Measurements from ENCODE around the gene AKIRIN2. TPM values are rescaled to one million over a fixed set of nuclear protein-coding genes. Genes with fewer than 3 reads are reported as not detected.

Gene AKIRIN2
- total and polyA plus RNA-seq, 2 donors (not counting 3 experiments of a cell fraction or from before 2014, with no cell fraction given) = 19.0 to 46.4 TPM

- DNase-seq (ENCODE audit: low read depth, low spot score) (no peak), FAIRE-seq (no peak)
- ChIA-PET POLR2A (no interaction called here), CTCF (interaction anchor here (0.7 kb wide), 1 partner anchor 22 kb away, joined by 3 read pairs; no protein-coding TSS in a partner anchor)
- H4K20me1 ChIP-seq (replicated peaks; ENCODE audit: control insufficient read depth, extremely low read depth, insufficient read depth, low read length) = no peaks in the 10 kb centered on the region
- H3K4me3 ChIP-seq (replicated peaks in 1 of 3; ENCODE audit: insufficient read depth in 1 of 3, low read depth in 1 of 3, low read length in 3 of 3) = no peak overlapping the region
- H3K4me1 ChIP-seq (ENCODE audit: control insufficient read depth, extremely low read depth, insufficient read depth, low read length) = peaks cover 4% of the 10 kb centered on the region
- no peaks in the 10 kb centered on the region for H3K79me2 ChIP-seq (ENCODE audit: control insufficient read depth, insufficient read depth, low read length)
- no peak overlapping the region for H3K9ac ChIP-seq (replicated peaks; ENCODE audit: extremely low read depth, insufficient read depth, low read length)
- intact Hi-C loops (cut with micrococcal nuclease) (no loop called here), dilution Hi-C loops (cut with MboI; ENCODE audit: extremely low pct_ligation_motif_present, low sequenced_read_pairs) (no loop called here)
- H3K27me3 ChIP-seq (ENCODE audit: control insufficient read depth in 2 of 2, insufficient read depth in 2 of 2, low read length in 2 of 2) = no peaks in the 10 kb centered on the region
- TF ChIP-seq MAX (IDR thresholded peaks at IDR 0.05; ENCODE audit: insufficient read depth, insufficient read length) = no peak
- H3K9me1 ChIP-seq (replicated peaks; ENCODE audit: control insufficient read depth, extremely low read depth, insufficient read depth, low read length) = no peaks in the 10 kb centered on the region
- no peaks in the 10 kb centered on the region for H3K9me3 ChIP-seq (replicated peaks; ENCODE audit: control insufficient read depth, insufficient read depth, low read length)
- H3K4me2 ChIP-seq (ENCODE audit: insufficient read depth, low read length) = no peak overlapping the region
- no peak overlapping the region for H2AFZ ChIP-seq (ENCODE audit: low read depth, low read length)
- no peak overlapping the region for H3K27ac ChIP-seq (ENCODE audit: insufficient read depth, low read depth, low read length)
- no TSS peak for BruUV-seq (replicated peaks)
- H3K36me3 ChIP-seq (ENCODE audit: control insufficient read depth in 2 of 2, extremely low read depth in 1 of 2, insufficient read depth in 2 of 2, low read length in 2 of 2) = no peaks in the 10 kb centered on the region
Observed at GRCh38 chr6:87664921-87665485, 37.0 kb downstream of the AKIRIN2 start.

- Histone ChIP-seq H3K9ac (replicated peaks; ENCODE audit: extremely low read depth, insufficient read depth, low read length) (no peak overlapping the region), H3K9me1 (replicated peaks; ENCODE audit: control insufficient read depth, extremely low read depth, insufficient read depth, low read length) (no peaks in the 10 kb centered on the region), H3K27ac (ENCODE audit: insufficient read depth, low read depth, low read length) (no peak overlapping the region), H3K4me3 (replicated peaks in 1 of 3; ENCODE audit: insufficient read depth in 1 of 3, low read depth in 1 of 3, low read length in 3 of 3) (no peak overlapping the region), H3K9me3 (replicated peaks; ENCODE audit: control insufficient read depth, insufficient read depth, low read length) (no peaks in the 10 kb centered on the region), H2AFZ (ENCODE audit: low read depth, low read length) (no peak overlapping the region), H3K36me3 (ENCODE audit: control insufficient read depth in 2 of 2, extremely low read depth in 1 of 2, insufficient read depth in 2 of 2, low read length in 2 of 2) (no peaks in the 10 kb centered on the region), H4K20me1 (replicated peaks; ENCODE audit: control insufficient read depth, extremely low read depth, insufficient read depth, low read length) (no peaks in the 10 kb centered on the region), H3K4me2 (ENCODE audit: insufficient read depth, low read length) (no peak overlapping the region), H3K27me3 (ENCODE audit: control insufficient read depth in 2 of 2, insufficient read depth in 2 of 2, low read length in 2 of 2) (no peaks in the 10 kb centered on the region), H3K79me2 (ENCODE audit: control insufficient read depth, insufficient read depth, low read length) (no peaks in the 10 kb centered on the region), H3K4me1 (ENCODE audit: control insufficient read depth, extremely low read depth, insufficient read depth, low read length) (peaks cover 4% of the 10 kb centered on the region)
- dilution Hi-C loops (cut with MboI; ENCODE audit: extremely low pct_ligation_motif_present, low sequenced_read_pairs) = no loop called here
- ChIA-PET POLR2A (no interaction called here), CTCF (interaction anchor here (1.5 kb wide), 1 partner anchor 16 kb away, joined by 3 read pairs; no protein-coding TSS in a partner anchor)
- intact Hi-C loops (cut with micrococcal nuclease) = no loop called here
- BruUV-seq (replicated peaks) = no TSS peak
- DNase-seq (ENCODE audit: low read depth, low spot score) = no peak
- FAIRE-seq = no peak
- TF ChIP-seq POLR2A (IDR thresholded peaks at IDR 0.05; ENCODE audit: low read depth, low read length) (no peak), MAX (IDR thresholded peaks at IDR 0.05; ENCODE audit: insufficient read depth, insufficient read length) (no peak), JUN (IDR thresholded peaks at IDR 0.05; ENCODE audit: borderline replicate concordance, insufficient read depth, insufficient read length, low read depth) (no peak), EZH2 (IDR thresholded peaks at IDR 0.05; ENCODE audit: borderline replicate concordance, low read depth, low read length, severe bottlenecking) (no peak), FOS (IDR thresholded peaks at IDR 0.05; ENCODE audit: borderline replicate concordance, insufficient read depth, low read length) (no peak), MYC (IDR thresholded peaks at IDR 0.05; ENCODE audit: low read depth, low read length) (no peak), GATA2 (IDR thresholded peaks at IDR 0.05; ENCODE audit: insufficient read depth, insufficient read length, low read depth, low read length) (no peak), POLR2AphosphoS5 (IDR thresholded peaks at IDR 0.05; ENCODE audit: insufficient read depth, low read depth, low read length) (no peak), CTCF (IDR thresholded peaks at IDR 0.05; ENCODE audit: extremely low read depth in 1 of 2, insufficient read depth in 1 of 2, low read depth in 1 of 2, low read length in 2 of 2) (no peak)
Observed at GRCh38 chr6:87663434-87663833, 38.6 kb downstream of the AKIRIN2 start.

Measured in endothelial cell of umbilical vein (primary cell).